ENCODE measurements around the gene LSAMP.

Gene LSAMP

DNA sequence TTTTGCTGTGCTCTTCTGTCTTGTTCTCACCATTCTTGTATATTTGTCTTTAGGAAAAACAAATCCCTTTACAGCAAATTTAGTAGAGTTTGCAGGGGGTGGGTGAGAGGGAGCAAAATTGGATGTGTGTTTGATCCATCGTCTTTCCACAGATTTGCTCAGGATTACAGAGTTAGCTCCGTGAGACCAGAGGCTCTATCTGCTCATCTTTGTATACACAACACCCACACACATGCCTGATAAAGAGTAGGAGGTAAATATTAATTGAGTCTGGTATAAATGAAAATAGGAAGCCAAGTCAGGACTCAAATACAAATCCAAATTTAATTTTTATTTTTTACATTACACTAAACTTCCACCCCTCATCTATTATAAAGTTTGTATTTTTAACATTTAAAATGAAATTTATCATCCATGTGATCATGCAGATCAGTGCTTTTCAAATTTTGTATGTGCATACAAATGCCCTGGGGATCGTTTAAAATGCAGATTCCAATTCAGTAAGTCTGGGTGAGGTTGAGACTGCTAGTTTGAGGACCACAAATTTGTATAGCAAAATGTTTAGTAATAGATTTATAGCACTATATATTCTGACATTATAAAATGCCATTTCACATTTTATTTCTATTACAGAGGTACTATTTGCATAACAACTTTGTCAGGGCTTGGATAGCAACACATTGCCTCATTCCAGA is 326.7 kb downstream of the LSAMP start:
- Histone ChIP-seq H2AFZ (ENCODE audit: low read depth, low read length) (no peak overlapping the region), H3K27ac (ENCODE audit: low read length) (no peak overlapping the region), H3K4me3 (ENCODE audit: low read length) (no peak overlapping the region), H3K79me2 (ENCODE audit: low read length) (no peaks in the 10 kb centered on the region), H3K9me3 (ENCODE audit: insufficient read depth, low read length) (no peaks in the 10 kb centered on the region), H3K27me3 (ENCODE audit: low read depth, low read length) (no peaks in the 10 kb centered on the region), H3K36me3 (replicated peaks; ENCODE audit: low read depth, low read length) (no peaks in the 10 kb centered on the region), H4K20me1 (ENCODE audit: insufficient read depth, low read length) (no peaks in the 10 kb centered on the region), H3K4me2 (ENCODE audit: low read length) (no peak overlapping the region), H3K4me1 (ENCODE audit: low read length) (no peaks in the 10 kb centered on the region), H3K9ac (ENCODE audit: low read length) (no peak overlapping the region)
- TF ChIP-seq EZH2phosphoT487 (IDR thresholded peaks at IDR 0.05; ENCODE audit: low read depth): no peak
- TF ChIP-seq CTCF (IDR thresholded peaks at IDR 0.05; ENCODE audit: low read depth, low read length): no peak

DNA sequence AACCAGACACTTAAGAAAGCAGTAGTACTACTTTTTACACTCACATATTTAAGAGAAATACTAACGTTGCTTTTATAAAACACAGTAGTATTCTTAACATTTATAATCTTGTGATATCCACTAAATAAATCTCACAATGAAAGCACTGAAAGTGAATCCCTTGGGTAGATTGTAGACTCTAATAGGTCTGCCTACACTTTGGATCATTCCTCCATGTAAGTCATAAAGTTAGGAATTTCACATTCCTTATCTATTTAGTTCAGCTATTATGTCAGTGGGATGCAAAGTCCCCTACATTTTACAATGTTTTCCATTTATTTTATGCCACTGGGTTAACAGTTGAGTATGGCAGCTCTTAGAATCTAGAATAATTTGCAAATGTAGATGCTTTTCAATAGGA is 330.7 kb downstream of the LSAMP start:
- Histone ChIP-seq H3K79me2 (ENCODE audit: low read length) (no peaks in the 10 kb centered on the region), H3K9ac (ENCODE audit: low read length) (no peak overlapping the region), H3K36me3 (replicated peaks; ENCODE audit: low read depth, low read length) (no peaks in the 10 kb centered on the region), H3K9me3 (ENCODE audit: insufficient read depth, low read length) (no peaks in the 10 kb centered on the region), H3K4me3 (ENCODE audit: low read length) (no peak overlapping the region), H3K4me2 (ENCODE audit: low read length) (no peak overlapping the region), H3K27ac (ENCODE audit: low read length) (no peak overlapping the region), H3K27me3 (ENCODE audit: low read depth, low read length) (no peaks in the 10 kb centered on the region), H2AFZ (ENCODE audit: low read depth, low read length) (no peak overlapping the region), H3K4me1 (ENCODE audit: low read length) (no peaks in the 10 kb centered on the region), H4K20me1 (ENCODE audit: insufficient read depth, low read length) (no peaks in the 10 kb centered on the region)
- TF ChIP-seq CTCF (IDR thresholded peaks at IDR 0.05; ENCODE audit: low read depth, low read length) (no peak), EZH2phosphoT487 (IDR thresholded peaks at IDR 0.05; ENCODE audit: low read depth) (no peak)

DNA sequence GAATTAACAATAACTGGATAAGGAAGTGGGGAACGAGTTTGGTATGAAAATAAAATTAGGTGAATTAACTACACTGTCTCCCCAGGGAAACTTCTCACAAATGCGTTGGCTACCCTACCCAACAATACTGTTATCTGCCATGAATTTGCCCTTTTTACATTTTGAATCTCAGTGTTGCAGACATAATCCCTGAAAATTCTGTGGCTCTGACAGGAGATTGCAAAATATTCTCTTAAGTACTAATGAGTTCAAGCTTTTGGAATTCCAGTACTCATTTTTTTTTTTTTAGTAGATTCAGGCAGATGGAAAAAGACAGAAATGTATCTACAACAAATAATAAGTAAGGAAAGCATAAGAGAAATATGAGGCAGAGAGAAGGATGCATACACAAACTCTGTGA is 332.6 kb downstream of the LSAMP start:
- no peak overlapping the region for H3K4me3 ChIP-seq (ENCODE audit: low read length)

DNA sequence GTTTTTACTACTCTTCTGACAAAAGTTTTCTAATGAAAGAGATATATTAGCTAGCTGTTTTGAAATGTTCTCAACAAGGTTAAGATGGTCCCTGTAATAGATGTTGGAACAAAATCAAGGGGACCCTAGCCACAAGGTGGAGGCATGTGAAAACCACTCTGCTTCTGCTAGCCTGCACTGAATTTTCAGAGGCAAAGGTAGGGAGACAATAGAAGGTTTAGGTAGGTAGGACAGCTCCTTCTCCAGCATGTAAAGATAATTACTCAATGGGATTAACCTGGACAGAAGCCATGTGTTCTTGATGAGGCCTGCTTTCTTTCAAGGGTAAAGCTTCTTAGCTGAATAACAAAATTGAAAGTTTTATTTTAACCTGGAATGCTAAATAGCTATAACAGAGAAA is 333.5 kb downstream of the LSAMP start:
- TF ChIP-seq EZH2phosphoT487 (IDR thresholded peaks at IDR 0.05; ENCODE audit: low read depth) (no peak), CTCF (IDR thresholded peaks at IDR 0.05; ENCODE audit: low read depth, low read length) (no peak)
- H3K36me3 ChIP-seq (replicated peaks; ENCODE audit: low read depth, low read length): no peaks in the 10 kb centered on the region
- H3K9ac ChIP-seq (ENCODE audit: low read length): no peak overlapping the region
- H3K27me3 ChIP-seq (ENCODE audit: low read depth, low read length): no peaks in the 10 kb centered on the region
- H3K4me1 ChIP-seq (ENCODE audit: low read length): no peaks in the 10 kb centered on the region
- no peaks in the 10 kb centered on the region for H3K79me2 ChIP-seq (ENCODE audit: low read length)
- no peak overlapping the region for H3K4me2 ChIP-seq (ENCODE audit: low read length)
- no peak overlapping the region for H3K27ac ChIP-seq (ENCODE audit: low read length)
- no peaks in the 10 kb centered on the region for H4K20me1 ChIP-seq (ENCODE audit: insufficient read depth, low read length)
- no peak overlapping the region for H2AFZ ChIP-seq (ENCODE audit: low read depth, low read length)
- no peak overlapping the region for H3K4me3 ChIP-seq (ENCODE audit: low read length)
- H3K9me3 ChIP-seq (ENCODE audit: insufficient read depth, low read length): no peaks in the 10 kb centered on the region

More for the DNA sequence above, 332.6 kb downstream of the LSAMP start:
- no peak overlapping the region for H2AFZ ChIP-seq (ENCODE audit: low read depth, low read length)
- H3K27me3 ChIP-seq (ENCODE audit: low read depth, low read length): no peaks in the 10 kb centered on the region
- H3K79me2 ChIP-seq (ENCODE audit: low read length): no peaks in the 10 kb centered on the region
- no peaks in the 10 kb centered on the region for H3K9me3 ChIP-seq (ENCODE audit: insufficient read depth, low read length)
- no peaks in the 10 kb centered on the region for H3K36me3 ChIP-seq (replicated peaks; ENCODE audit: low read depth, low read length)
- no peak overlapping the region for H3K9ac ChIP-seq (ENCODE audit: low read length)
- H4K20me1 ChIP-seq (ENCODE audit: insufficient read depth, low read length): no peaks in the 10 kb centered on the region
- no peak overlapping the region for H3K4me2 ChIP-seq (ENCODE audit: low read length)
- H3K27ac ChIP-seq (ENCODE audit: low read length): no peak overlapping the region
- TF ChIP-seq CTCF (IDR thresholded peaks at IDR 0.05; ENCODE audit: low read depth, low read length): no peak
- no peaks in the 10 kb centered on the region for H3K4me1 ChIP-seq (ENCODE audit: low read length)
